ENCODE data around the gene VPS8.

Gene VPS8

DNA sequence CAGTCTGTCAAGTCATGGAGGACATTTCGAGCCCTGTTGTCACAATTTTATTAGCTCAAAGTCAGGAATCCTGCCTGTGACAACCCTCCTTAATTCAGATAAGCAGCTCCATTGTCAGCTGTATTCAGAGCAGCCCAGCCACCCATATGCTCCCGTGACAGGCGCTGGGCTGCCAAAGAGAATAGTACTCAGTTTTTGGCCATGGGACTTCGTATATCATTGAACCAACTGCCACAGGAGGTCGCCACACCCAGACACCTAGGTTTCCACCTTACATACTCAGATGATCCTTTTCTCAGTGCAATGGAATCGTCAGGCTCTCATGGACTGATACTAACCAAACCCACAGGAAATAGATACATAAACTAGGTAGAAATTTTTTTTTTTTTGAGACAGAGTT, 240.7 kb downstream of the VPS8 start:
- H3K36me3 ChIP-seq (ENCODE audit: low read length) = no peaks in the 10 kb centered on the region
- TF ChIP-seq, protein P1, sequence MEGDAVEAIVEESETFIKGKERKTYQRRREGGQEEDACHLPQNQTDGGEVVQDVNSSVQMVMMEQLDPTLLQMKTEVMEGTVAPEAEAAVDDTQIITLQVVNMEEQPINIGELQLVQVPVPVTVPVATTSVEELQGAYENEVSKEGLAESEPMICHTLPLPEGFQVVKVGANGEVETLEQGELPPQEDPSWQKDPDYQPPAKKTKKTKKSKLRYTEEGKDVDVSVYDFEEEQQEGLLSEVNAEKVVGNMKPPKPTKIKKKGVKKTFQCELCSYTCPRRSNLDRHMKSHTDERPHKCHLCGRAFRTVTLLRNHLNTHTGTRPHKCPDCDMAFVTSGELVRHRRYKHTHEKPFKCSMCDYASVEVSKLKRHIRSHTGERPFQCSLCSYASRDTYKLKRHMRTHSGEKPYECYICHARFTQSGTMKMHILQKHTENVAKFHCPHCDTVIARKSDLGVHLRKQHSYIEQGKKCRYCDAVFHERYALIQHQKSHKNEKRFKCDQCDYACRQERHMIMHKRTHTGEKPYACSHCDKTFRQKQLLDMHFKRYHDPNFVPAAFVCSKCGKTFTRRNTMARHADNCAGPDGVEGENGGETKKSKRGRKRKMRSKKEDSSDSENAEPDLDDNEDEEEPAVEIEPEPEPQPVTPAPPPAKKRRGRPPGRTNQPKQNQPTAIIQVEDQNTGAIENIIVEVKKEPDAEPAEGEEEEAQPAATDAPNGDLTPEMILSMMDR (IDR thresholded peaks at IDR 0.05; ENCODE audit: insufficient read depth, low read length, poor library complexity, severe bottlenecking) = no peak
- no peak for TF ChIP-seq EZH2phosphoT487 (conservative IDR thresholded peaks at IDR 0.05; ENCODE audit: low read length)
- no peaks in the 10 kb centered on the region for H3K79me2 ChIP-seq (ENCODE audit: insufficient read depth, low read length)
- H3K27ac ChIP-seq (ENCODE audit: low read depth, low read length) = no peak overlapping the region
- 0 out of 2 replicates have a peak, but pooled peaks cover 2% of the 10 kb centered on the region for H3K9me3 ChIP-seq (ENCODE audit: insufficient read depth, low read length)
- H3K9ac ChIP-seq (ENCODE audit: low read length) = no peak overlapping the region
- H4K20me1 ChIP-seq (ENCODE audit: low read depth, low read length) = no peaks in the 10 kb centered on the region
- H2AFZ ChIP-seq (ENCODE audit: low read depth, low read length, severe bottlenecking) = no peak overlapping the region
- no peaks in the 10 kb centered on the region for H3K27me3 ChIP-seq (ENCODE audit: low read length)
- H3K4me2 ChIP-seq (ENCODE audit: low read depth, low read length, poor library complexity, severe bottlenecking) = no peak overlapping the region
- no peak overlapping the region for H3K4me3 ChIP-seq (ENCODE audit: insufficient read depth, low read length, poor library complexity, severe bottlenecking)
- H3K9me2 ChIP-seq (replicated peaks; ENCODE audit: insufficient read depth, low read length) = no peaks in the 10 kb centered on the region
- H3F3A ChIP-seq (ENCODE audit: insufficient read depth) = no peaks in the 10 kb centered on the region

DNA sequence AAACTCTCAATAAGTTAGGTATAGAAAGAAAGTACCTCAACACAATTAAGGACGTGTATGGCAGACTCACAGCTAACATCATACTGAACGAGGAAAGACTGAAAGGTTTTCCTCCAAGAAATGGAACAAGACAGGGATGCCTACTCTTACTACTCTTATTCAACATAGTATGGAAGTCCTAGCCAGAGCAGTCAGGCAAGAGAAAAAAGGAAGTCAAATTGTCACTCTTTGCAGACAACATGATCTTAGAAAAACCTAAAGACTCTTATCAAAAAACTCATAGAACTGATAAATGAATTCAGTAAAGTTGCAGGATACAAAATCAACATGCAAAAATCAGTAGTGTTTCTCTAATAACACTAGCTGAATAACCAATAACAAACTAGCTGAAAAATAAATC, 244.9 kb downstream of the VPS8 start:
- Histone ChIP-seq H3K27me3 (ENCODE audit: low read length) (no peaks in the 10 kb centered on the region), H2AFZ (ENCODE audit: low read depth, low read length, severe bottlenecking) (no peak overlapping the region), H3K9me3 (ENCODE audit: insufficient read depth, low read length) (peaks cover 19% of the 10 kb centered on the region; the same call in 1 of the 2 replicates)

DNA sequence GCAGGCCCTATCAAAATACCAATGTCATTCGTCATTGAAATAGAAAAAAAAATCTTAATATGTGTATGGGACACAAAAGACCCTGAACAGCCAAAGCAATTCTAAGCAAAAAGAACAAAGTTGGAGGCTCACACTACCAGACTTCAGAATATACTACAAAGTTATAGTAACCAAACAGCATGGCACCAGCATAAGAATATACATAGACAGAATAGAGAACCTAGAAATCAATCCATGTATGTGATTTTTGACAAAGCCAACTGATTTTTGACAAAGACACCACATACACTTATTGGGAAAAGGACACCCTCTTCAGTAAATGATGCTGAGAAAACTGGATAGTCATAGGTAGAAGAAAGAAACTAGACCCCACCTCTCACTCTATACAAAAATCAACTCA, 245.9 kb downstream of the VPS8 start:
- H3K36me3 ChIP-seq (ENCODE audit: low read length) = no peaks in the 10 kb centered on the region
- no peak overlapping the region for H3K4me3 ChIP-seq (ENCODE audit: insufficient read depth, low read length, poor library complexity, severe bottlenecking)
- H3K9ac ChIP-seq (ENCODE audit: low read length) = no peak overlapping the region
- no peak overlapping the region for H2AFZ ChIP-seq (ENCODE audit: low read depth, low read length, severe bottlenecking)
- H3K9me3 ChIP-seq (ENCODE audit: insufficient read depth, low read length) = peaks cover 19% of the 10 kb centered on the region; the same call in 1 of the 2 replicates
- no peaks in the 10 kb centered on the region for H3K9me2 ChIP-seq (replicated peaks; ENCODE audit: insufficient read depth, low read length)
- H3K79me2 ChIP-seq (ENCODE audit: insufficient read depth, low read length) = no peaks in the 10 kb centered on the region
- no peaks in the 10 kb centered on the region for H3F3A ChIP-seq (ENCODE audit: insufficient read depth)
- TF ChIP-seq EZH2phosphoT487 (conservative IDR thresholded peaks at IDR 0.05; ENCODE audit: low read length) = no peak
- TF ChIP-seq, protein P1 (IDR thresholded peaks at IDR 0.05; ENCODE audit: insufficient read depth, low read length, poor library complexity, severe bottlenecking) = no peak
- H3K4me2 ChIP-seq (ENCODE audit: low read depth, low read length, poor library complexity, severe bottlenecking) = no peak overlapping the region
- no peak overlapping the region for H3K27ac ChIP-seq (ENCODE audit: low read depth, low read length)
- H3K27me3 ChIP-seq (ENCODE audit: low read length) = no peaks in the 10 kb centered on the region
- H4K20me1 ChIP-seq (ENCODE audit: low read depth, low read length) = no peaks in the 10 kb centered on the region

More for the DNA sequence above, 244.9 kb downstream of the VPS8 start:
- TF ChIP-seq, protein P1 (IDR thresholded peaks at IDR 0.05; ENCODE audit: insufficient read depth, low read length, poor library complexity, severe bottlenecking) = no peak
- no peak for TF ChIP-seq EZH2phosphoT487 (conservative IDR thresholded peaks at IDR 0.05; ENCODE audit: low read length)
- H3K9ac ChIP-seq (ENCODE audit: low read length) = no peak overlapping the region
- H4K20me1 ChIP-seq (ENCODE audit: low read depth, low read length) = no peaks in the 10 kb centered on the region
- H3K27ac ChIP-seq (ENCODE audit: low read depth, low read length) = no peak overlapping the region
- H3K4me2 ChIP-seq (ENCODE audit: low read depth, low read length, poor library complexity, severe bottlenecking) = no peak overlapping the region
- H3K79me2 ChIP-seq (ENCODE audit: insufficient read depth, low read length) = no peaks in the 10 kb centered on the region
- no peaks in the 10 kb centered on the region for H3F3A ChIP-seq (ENCODE audit: insufficient read depth)
- H3K9me2 ChIP-seq (replicated peaks; ENCODE audit: insufficient read depth, low read length) = no peaks in the 10 kb centered on the region
- no peaks in the 10 kb centered on the region for H3K36me3 ChIP-seq (ENCODE audit: low read length)
- no peak overlapping the region for H3K4me3 ChIP-seq (ENCODE audit: insufficient read depth, low read length, poor library complexity, severe bottlenecking)

Measured in SU-DHL-6 (cell line).